BJ (cell line): Measurements from ENCODE around the gene KCNQ1. TPM values are rescaled to one million over a fixed set of nuclear protein-coding genes. Genes with fewer than 3 reads are reported as not detected.

ENCODE experiments used
- CTCF ChIA-PET: fragments of 350-600 bp; formaldehyde crosslinking; extraction: SDS; loops from one replicate; lab custom pipeline; 2021; ENCODE audit warnings: antibody characterized with exemption, inconsistent platforms; lab: Yijun Ruan, JAX
- POLR2A ChIA-PET: fragments of 300-600 bp; sonication (Branson Sonifier 250); formaldehyde crosslinking; extraction: SDS; loops from one replicate; lab custom pipeline; 2021; ENCODE audit warnings: antibody characterized with exemption; lab: Charles Lee
- DNase-seq: peaks from one replicate; pipeline ENCODE4 v3.0.0-alpha.2; 2011; ENCODE audit warnings: low read depth
- H3K27me3 ChIP-seq: 2 replicates; pipeline ENCODE4 v1.6.0; 2011; ENCODE audit warnings: low read length; ENCODE audit not compliant: control insufficient read depth, insufficient read depth
- H3K36me3 ChIP-seq: 2 replicates; pipeline ENCODE4 v1.5.1; 2011; ENCODE audit warnings: low read length; ENCODE audit not compliant: control insufficient read depth, insufficient read depth
- H3K4me3 ChIP-seq: 2 replicates; pipeline ENCODE4 v1.5.1; 2011; ENCODE audit warnings: low read depth, mild to moderate bottlenecking, control low read depth, low read length
- polyA plus RNA-seq: library from polyadenylated mRNA; depleted of rRNA; stranded (reverse); fragments of >200 nt; gene quantifications from 2 replicates; pipeline ENCODE4 v1.2.3, GENCODE V29; 2011
- TF ChIP-seq, protein P1 (sequence below): IDR thresholded peaks from 2 replicates; pipeline ENCODE4 v1.5.1; 2011; ENCODE audit warnings: low read depth, mild to moderate bottlenecking, control low read depth, inconsistent platforms, low read length, moderate library complexity; ENCODE audit not compliant: insufficient read depth

Gene KCNQ1
- polyA plus RNA-seq, 1 experiment = not detected

GRCh38 chr11:2690596-2691354 is 246.0 kb downstream of the KCNQ1 start:
- no peak for DNase-seq
- ChIA-PET CTCF (interaction anchor here (1.2 to 1.4 kb wide), 2 partner anchors 9 to 201 kb away, joined by 3 read pairs; partner anchors contain the start of gene KCNQ1OT1), POLR2A (no interaction called here)
- H3K36me3 ChIP-seq = peaks cover 1% of the 10 kb centered on the region
- no peak overlapping the region for H3K4me3 ChIP-seq
- no peaks in the 10 kb centered on the region for H3K27me3 ChIP-seq
- TF ChIP-seq, protein P1, sequence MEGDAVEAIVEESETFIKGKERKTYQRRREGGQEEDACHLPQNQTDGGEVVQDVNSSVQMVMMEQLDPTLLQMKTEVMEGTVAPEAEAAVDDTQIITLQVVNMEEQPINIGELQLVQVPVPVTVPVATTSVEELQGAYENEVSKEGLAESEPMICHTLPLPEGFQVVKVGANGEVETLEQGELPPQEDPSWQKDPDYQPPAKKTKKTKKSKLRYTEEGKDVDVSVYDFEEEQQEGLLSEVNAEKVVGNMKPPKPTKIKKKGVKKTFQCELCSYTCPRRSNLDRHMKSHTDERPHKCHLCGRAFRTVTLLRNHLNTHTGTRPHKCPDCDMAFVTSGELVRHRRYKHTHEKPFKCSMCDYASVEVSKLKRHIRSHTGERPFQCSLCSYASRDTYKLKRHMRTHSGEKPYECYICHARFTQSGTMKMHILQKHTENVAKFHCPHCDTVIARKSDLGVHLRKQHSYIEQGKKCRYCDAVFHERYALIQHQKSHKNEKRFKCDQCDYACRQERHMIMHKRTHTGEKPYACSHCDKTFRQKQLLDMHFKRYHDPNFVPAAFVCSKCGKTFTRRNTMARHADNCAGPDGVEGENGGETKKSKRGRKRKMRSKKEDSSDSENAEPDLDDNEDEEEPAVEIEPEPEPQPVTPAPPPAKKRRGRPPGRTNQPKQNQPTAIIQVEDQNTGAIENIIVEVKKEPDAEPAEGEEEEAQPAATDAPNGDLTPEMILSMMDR = no peak

GRCh38 chr11:2691355-2691761 is 246.6 kb downstream of the KCNQ1 start:
- no peak for DNase-seq
- CTCF ChIA-PET = interaction anchor here (1.2 kb wide), 1 partner anchor 9 kb away, joined by 3 read pairs; the partner anchor contains the start of gene KCNQ1OT1
- peaks cover 1% of the 10 kb centered on the region for H3K36me3 ChIP-seq
- POLR2A ChIA-PET = no interaction called here
- no peaks in the 10 kb centered on the region for H3K27me3 ChIP-seq
- no peak overlapping the region for H3K4me3 ChIP-seq
- TF ChIP-seq, protein P1 = no peak

DNA sequence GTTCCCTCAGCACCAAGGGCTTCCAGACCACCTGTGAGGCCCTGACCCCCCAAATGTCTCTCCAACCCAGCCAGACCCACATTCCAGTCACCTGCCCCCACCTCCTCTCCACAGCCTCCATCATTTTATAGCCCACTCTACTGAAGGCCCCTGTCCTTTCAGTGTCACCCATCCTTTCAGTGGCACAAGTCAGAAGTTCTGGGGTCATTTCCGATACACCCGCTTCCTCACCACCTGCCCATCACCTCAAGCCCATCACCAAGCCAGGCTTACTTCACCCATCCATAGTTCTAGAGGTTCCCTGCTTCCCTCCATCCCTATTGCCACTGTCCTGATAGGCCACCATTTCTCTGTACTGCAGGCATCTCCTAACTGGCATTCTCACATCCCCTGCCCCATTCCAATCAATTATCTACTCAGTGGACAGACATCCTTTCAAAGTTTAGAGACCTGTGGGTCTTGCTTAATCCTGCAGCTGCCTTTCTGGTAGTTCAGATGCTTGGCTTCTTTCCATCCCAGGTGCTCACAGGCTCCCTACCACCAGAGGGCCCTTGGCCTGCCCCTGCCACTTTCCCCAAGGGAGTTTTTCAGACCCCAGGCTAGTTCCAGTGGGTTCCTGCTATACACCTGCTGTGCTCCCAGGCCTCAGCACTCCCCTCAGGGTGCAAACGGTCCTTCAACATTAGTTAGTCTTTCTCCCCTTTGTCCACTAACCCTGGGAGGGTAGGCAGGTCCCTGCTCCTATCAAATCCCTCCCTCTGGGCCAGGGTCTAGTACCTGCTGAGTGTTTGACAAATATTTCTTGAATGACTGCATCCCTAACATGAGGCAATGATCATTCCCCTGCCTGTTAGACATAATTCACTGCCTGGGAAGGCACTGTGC is 247.4 kb downstream of the KCNQ1 start:
- CTCF ChIA-PET = interaction anchor here (1.4 kb wide), 1 partner anchor 195 kb away, joined by 5 read pairs; no protein-coding TSS in a partner anchor
- DNase-seq = no peak
- H3K4me3 ChIP-seq = no peak overlapping the region
- peaks cover 1% of the 10 kb centered on the region for H3K36me3 ChIP-seq
- POLR2A ChIA-PET = no interaction called here
- TF ChIP-seq, protein P1 = no peak
- no peaks in the 10 kb centered on the region for H3K27me3 ChIP-seq

GRCh38 chr11:2693271-2694261 is 248.8 kb downstream of the KCNQ1 start:
- ChIA-PET CTCF (interaction anchor here (1.1 to 1.4 kb wide), 2 partner anchors 162 to 194 kb away, joined by 3 to 5 read pairs; no protein-coding TSS in a partner anchor), POLR2A (no interaction called here)
- Histone ChIP-seq H3K27me3 (no peaks in the 10 kb centered on the region), H3K4me3 (no peak overlapping the region), H3K36me3 (no peaks in the 10 kb centered on the region)
- TF ChIP-seq, protein P1 = no peak
- no peak for DNase-seq
